GM18505 (cell line): ENCODE measurements around the gene MTRF1.

ENCODE experiments used
- ATAC-seq: cut with Tn5 transposase; IDR thresholded peaks from one replicate; pipeline ENCODE4 v1.9.1; 2021; ENCODE audit not compliant: unreplicated experiment
- POLR2A ChIP-seq: IDR thresholded peaks from 4 replicates; pipeline ENCODE4 v1.6.1; 2011; ENCODE audit warnings: borderline replicate concordance; ENCODE audit not compliant: insufficient read depth, insufficient read length; ENCODE audit errors: extremely low read depth

Gene MTRF1

DNA sequence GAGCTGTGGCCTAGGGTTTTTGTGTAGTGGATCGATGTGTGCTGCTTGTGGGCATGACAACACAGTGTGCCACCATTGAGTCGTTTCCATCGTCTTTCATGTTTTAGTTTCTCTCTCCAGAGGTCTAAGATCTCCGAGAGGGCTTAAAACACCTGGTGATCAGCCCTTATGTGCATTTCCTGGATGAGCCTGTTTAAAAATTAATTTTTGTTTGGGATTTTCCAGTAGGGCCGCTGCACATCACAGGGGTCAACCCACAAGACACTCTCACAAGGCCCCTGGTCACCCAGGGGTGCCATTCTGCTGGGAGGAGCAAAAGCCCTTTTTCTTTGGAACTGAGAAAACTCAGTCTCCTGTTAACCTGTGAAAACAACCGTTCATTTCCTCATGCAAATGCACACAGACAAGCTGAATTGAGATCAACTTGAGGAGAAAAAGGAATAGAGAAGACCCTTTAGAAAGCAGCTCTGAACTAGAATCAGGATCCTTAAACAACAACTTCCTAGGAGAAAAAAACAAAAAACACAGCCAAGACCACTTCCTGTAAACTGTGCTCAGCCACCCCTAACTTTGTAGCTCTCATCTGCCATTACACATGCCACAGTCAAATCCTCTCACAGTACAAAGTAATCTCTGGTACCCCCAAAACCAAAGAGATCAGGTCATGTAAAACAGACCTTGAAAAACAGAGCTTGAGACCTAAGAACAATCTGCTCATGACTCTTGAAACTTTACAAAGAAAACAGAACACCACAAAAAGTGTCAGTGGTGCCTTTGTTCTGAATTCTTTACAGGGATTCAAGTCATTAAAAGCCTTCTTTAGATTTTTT, 8.3 kb upstream of the MTRF1 start:
- TF ChIP-seq POLR2A: no peak
- ATAC-seq: no peak

- ATAC-seq: no peak
- no peak for TF ChIP-seq POLR2A
Measured at GRCh38 chr13:41268764-41269163, 5.4 kb upstream of the MTRF1 start.

- TF ChIP-seq POLR2A: no peak
- no peak for ATAC-seq
Measured at GRCh38 chr13:41267106-41267505, 3.7 kb upstream of the MTRF1 start.

- TF ChIP-seq POLR2A: no peak
- ATAC-seq: no peak
Measured at GRCh38 chr13:41259875-41260501, 3.4 kb downstream of the MTRF1 start.

DNA sequence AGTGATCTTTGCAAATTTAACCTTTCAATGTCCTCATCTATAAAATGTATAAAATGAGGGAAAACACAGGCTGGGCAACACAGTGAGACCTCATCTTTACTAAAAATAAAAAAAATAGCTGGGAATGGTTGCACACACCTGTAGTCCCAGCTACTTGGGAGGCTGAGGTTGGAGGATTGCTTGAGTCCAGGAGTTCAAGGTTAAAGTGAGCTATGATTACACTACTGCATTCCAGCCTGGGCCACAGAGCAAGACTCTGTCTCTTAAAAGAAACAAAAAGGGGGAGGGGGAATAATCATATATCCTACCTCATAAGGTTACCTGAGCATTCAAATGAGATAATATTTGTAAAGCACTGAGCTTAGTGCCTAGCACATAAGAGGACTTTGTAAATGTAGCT, 5.8 kb downstream of the MTRF1 start:
- ATAC-seq: no peak
- TF ChIP-seq POLR2A: no peak

GRCh38 chr13:41254902-41255301, 8.5 kb downstream of the MTRF1 start:
- no peak for ATAC-seq
- no peak for TF ChIP-seq POLR2A

DNA sequence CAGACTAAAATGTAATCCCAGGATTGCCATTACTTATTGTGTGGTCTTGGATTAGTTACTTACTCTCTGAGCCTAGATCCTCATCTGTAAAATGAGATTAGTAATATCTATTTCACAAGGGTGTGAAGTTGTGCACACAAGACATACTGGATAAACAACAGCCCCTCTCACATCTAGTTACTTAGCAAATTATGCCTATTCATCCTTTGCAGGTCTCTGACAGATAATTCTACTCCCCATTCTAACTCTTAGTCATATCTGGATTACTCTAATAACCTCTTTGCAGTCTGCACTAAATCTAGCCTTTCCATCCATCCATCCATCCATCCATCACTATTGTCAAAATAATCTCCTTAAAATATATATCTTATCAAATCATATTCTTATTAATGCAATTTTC, 12.4 kb downstream of the MTRF1 start:
- no peak for ATAC-seq

DNA sequence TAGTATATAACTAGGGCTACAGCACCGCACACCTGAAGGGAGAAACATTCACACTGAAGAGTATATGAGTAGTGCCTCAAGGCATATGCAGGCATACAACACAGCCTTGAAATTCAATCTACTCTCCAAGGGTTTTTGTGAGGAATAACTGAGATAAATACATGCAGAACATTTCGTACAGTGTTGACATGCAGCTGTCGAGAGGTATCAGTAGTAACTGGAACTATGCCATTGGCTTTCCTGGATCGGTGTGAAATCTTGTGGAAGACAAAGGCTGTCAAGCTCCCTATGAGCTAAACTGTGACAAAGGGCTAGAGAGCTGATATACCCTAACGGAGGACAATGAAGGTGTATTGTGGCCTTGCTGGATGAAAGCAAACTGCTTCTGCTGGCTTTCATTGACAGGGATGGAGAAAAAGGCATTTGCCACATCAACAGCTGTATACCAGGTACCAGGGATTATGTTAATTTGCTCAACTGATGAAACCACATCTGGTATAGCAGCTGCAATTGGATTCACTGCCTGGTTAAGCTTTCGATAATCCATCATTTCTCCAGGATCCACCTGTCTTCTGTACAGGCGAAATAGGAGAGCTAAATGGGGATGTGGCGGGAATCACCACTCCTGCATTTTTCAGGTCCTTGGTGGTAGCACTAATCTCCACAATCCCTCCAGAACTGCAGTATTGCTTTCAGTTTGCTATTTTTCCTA, 16.3 kb downstream of the MTRF1 start:
- TF ChIP-seq POLR2A: no peak
- no peak for ATAC-seq

More for the DNA sequence above, 12.4 kb downstream of the MTRF1 start:
- TF ChIP-seq POLR2A: no peak

DNA sequence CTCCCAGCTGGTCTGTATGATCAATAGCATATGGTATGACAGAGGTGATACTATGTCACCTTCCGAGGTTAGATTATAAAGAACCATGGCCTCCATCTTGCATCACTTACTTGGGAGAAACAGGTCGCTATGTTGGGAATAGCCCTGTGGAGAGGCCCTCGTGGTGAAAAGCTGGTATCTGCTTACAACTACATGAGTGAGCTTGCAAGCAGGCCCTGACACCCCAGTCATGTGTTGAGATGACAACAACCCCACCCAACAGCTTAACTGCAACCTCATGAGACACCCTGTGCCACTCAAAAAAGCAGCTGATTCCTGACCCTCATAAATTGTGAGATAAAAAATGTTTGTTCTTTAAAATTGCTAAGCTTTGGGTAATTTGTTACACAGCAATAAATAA, 18.8 kb downstream of the MTRF1 start:
- TF ChIP-seq POLR2A: no peak
- no peak for ATAC-seq

- TF ChIP-seq POLR2A: no peak
- ATAC-seq: no peak
Measured at GRCh38 chr13:41241626-41242025, 21.8 kb downstream of the MTRF1 start.

DNA sequence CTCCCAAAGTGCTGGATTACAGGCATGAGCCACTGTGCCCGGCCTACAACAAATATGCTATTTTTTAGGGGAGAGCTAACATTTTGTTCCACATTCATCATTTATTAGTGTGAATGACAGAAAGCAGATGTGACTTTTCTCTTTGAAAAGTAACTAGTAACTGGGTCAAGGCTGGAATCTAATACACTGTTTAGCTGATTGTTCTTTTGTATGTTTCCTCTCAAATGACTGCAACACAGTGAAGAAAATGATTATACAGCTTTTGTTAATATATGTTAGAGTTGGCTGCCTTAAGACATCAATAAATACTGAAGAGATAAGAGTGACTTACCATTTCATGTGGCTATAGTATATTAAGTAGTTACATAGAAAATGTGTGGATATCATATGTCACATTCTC, 27.0 kb downstream of the MTRF1 start:
- no peak for ATAC-seq
- TF ChIP-seq POLR2A: no peak

DNA sequence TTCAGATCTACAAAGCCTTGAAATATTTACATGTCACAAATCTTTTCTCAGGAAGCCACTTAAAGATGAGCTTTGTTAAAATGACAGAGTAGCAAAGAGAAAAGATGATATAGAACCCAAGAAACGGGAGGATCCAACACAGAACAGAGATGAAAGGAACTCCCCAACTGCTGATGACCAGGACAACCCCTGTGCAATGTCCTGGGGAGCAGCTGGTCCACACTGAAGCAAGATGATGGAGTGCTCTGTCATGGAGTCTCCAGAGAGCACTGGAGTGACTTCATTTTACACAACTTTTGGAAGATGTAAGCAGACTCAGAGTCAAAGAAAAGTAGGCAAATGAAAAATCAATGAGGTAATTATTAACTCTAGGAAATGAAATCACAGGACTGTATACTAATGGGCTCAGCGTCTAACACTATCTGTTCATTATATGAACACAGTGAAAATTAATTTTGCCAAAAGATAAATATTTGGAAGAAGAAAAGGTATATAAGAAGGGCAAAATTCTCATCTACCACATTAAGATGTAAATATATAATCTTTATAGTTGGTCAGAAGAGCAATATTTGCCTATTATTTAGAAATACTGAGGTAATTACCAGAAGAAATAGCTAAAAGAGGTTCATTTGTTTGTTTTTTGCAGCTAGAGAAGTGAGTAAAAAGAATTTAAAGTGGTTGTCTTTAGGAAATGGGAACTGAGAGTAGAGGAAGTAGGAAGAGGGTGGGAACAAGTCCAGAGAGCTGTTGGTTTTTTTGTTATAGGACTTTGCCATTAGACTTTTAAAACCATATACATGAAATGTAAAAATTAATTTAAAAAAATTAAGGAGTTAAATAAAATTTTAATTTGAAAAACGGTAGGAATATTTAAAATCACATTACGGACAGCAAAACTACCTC, 30.5 kb downstream of the MTRF1 start:
- ATAC-seq: no peak

DNA sequence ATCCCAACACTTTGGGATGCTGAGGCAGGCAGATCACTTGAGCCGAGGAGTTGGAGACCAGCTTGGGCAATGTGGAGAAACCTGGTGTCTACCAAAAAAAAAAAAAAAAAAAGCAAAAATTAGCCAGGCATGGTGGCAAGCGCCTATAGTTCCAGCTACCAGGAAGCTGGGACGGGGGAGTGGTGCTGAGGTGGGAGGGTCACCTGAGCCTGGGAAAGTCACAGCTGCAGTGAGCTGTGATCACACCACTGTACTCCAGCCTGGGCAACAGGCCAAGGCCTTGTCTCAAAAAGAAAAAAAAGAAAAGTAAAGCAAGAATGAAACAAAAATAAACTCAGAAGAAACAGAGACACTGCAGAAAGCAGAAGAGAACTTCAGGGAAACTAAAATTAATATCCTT, 31.6 kb downstream of the MTRF1 start:
- no peak for ATAC-seq
- TF ChIP-seq POLR2A: no peak

More for the DNA sequence above, 30.5 kb downstream of the MTRF1 start:
- TF ChIP-seq POLR2A: no peak
